Fibroblast of the conjunctiva (primary cell): ENCODE measurements around the gene SLC19A2.
"Not testable (repeated sequence)": the region's sequence is repeated elsewhere in the genome, so short reads cannot be mapped to it uniquely, and the experiment has no call there.

Experiments used
- DNase-seq: peaks from one replicate; pipeline ENCODE4 v3.0.0-alpha.2; 2010; ENCODE audit warnings: low read depth

SLC19A2 gene

DNA sequence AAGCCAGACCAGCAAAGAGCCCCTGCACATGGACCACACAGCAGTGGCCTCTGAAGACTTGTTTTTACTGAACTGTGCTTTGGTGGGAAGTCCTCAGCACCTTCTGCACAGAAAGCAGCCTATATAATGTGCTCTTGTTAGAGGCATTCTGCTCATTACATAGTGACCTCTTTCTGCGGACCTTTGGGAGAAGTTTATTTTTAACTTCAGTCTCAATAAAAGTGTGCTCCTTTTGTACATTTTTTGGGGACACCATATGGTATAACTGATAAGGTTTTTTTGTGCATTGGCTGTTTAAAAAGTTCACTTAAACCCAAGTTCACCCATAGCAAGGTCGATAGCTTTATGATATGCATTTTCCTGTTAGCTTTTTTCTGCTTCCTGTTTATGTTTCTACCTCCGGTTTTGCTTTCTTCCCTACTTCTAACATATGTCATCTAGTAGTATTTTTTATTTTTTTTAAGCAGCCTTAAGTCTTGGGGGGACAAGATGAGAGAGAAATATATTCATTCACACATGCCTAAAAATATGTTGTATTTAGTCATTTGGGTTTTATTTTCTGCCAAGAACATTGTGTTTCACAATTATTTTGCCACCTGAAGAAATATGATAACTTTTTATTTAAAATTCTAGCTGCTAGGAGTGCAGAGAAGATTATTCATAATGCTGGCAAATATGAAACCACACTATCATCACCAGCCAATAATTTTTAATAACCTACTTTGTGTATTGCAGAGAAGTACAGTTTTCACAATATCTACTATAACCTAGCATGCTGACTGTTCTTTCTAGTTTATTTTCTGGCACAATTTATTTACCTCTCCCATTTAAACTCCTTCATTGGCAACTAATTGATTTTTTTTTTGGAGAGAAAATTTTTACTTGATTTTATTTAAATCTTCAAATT, 22.9 kb upstream of the SLC19A2 start:
- DNase-seq = no peak

DNA sequence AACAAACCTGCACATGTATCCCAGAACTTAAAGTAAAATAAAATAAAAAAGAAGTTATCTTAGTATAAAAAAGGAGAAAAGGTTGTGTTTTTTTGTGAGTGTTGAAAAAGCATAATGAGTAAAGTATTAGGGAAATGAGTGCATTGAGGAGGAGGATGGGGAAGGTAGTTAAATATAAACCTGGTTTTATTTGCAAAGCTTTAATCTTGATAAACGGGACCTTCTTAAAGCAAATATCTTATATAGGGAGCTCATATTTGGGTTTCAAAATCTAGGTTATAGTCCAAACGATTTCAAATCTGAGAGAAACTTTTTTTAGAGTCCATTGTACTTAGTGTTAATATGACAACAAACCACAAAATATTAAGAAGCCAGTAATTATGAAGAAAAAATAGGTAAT, 21.7 kb upstream of the SLC19A2 start:
- DNase-seq = no peak

DNA sequence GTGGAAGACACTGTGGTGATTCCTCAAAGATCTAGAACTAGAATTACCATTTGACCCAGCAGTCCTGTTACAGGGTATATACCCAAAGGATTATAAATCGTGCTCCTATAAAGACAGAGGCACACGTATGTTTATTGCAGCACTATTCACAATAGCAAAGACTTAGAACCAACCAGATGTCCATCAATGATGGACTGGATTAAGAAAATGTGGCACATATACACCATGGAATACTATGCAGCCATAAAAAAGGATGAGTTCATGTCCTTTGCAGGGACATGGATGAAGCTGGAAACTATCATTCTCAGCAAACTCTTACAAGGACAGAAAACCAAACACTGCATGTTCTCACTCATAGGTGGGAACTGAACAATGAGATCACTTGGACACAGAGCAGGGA, 17.9 kb upstream of the SLC19A2 start:
- not testable (repeated sequence) for DNase-seq

DNA sequence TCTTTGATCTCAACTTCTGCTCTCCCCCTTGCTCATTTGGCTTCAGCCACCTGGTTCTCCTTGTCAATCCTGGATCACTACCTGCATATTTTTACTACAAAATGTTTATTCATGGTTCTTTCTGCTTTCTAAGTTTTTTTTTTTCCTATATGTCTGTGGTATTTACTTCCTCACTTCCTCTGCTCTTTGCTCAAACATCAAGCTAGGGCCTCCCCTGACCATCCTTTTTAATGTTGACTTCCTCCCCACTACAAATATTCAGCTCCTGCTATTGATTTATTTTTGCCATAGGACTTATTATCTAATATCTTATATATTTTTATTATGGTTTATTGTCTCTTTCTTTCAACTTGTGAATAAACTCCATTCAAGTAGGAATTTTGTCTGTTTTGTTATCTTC, 14.1 kb upstream of the SLC19A2 start:
- DNase-seq = no peak

DNA sequence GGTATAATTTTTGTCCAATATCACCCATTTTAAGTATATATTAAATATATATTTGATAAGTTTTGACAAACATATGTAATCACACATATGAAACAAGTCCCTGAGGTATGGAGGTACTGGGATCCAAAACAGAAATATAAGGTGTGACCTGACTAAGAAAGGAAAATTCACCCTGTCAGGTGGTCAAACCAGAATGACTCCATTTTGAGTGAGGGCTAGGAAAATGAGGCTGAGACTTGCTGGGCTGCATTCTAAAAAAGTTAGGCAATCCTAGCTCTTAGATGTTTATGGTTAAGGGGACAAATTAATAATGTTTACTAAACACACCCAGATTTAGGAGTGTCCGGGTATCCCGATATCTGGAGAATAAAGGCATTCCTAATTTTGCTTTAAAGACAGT, 11.6 kb upstream of the SLC19A2 start:
- DNase-seq = no peak

DNA sequence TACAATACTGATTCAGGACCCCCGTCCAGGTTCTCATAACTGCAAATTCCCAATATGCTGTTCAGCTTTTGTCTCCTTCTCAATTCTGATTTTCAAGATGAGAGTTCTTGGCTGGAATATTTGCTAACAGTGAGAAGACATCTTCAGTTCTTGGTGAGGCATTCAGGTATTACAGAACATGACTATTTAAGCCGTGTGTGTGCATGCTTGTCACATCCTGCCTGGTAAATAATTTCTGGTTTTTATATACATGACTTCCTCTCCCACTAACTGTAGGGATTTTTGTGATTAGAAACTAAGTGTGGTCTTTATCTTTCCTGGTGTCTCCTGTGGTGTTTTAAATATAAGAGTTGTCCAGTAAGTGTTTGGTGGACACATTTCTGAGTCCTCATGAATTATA, 10.2 kb upstream of the SLC19A2 start:
- no peak for DNase-seq

DNA sequence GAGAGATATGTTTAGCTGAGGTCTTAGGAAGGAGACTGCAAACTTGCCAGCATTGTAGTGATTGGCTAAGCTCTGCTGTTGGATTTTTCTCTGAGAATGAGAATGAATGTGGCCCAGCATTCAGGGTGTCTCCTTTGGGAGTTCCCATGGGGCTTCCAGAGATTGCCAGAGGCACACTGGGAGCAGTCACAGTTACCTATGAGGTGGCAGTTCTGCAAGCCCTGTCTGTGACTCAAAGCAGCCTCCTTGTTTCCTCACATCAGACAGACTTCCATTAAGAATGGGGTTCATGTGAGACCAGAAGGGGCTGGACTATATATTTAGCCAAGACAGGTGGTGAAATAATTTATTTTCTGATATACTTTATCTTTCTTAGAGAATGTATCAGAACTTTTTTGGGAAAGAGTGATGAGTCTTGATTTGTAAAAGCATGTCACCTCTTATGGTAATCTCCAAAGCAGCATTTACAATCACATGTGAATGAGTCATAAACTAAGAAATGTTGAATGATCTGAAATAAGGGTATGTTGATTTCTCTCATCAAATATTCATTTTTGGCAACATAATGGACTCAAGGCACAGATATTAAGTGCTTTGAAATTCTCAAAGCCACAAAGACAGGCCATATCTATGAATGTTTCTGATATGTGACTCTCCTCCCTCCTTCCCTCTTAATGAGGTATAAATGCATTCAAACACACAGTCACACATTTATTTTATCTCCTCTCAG, 9.5 kb upstream of the SLC19A2 start:
- no peak for DNase-seq

DNA sequence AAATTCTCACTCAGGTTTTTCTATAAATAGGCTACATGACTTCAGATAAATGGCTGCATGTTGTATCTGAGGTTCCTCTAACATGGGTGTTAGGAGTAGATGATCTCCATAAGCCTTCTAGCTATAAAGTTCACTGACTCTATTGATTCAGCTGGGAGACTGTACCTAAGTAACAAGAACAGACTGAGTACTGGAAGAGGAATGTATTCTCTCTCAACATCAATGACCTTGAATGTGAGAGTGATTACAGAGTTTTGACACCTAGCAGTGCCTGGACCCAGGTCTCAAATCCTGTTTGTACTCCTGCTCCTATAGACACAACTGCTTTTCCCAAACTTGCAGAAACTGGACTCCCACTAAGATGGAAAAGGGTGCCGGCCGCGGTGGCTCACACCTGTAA, 8.6 kb upstream of the SLC19A2 start:
- no peak for DNase-seq

DNA sequence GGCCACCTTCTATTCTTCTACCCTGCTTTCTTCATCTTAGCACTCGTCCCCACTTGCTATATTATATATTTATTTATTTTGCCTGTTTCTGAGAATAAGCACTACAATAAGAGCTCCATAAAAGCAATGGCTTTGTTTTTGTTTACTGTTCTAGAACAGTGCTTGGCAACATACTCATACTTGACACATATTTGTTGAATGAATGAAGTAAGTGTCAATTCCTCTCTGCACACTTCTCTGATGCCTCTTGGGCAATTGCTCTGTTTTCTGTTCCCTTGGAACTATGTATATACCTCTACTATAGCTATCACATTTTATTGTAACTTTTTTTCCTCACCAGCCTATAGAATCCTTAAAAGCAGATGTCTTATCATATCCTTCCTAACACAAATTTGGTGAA, 7.5 kb upstream of the SLC19A2 start:
- DNase-seq = no peak

DNA sequence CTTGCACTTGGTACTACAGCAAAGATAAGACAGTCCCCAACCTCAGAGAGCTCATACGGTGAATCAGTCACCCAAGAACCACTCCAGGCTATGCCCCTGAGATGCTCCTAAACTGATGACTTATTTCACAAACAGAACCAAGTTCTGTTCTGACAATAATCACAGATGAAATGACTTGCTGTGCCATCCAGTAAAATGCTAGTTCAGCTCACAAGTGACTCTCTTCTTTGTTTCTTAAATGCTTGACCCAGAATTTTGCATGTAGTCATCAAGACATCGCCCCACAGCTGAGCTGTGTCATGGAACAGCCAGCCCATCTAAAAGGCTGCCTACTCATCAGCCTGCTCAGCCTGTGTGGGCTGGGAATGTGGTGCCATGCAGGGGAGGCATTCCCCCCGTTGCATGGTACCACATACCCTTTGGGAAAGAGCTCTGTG, 6.1 kb upstream of the SLC19A2 start:
- DNase-seq = no peak

DNA sequence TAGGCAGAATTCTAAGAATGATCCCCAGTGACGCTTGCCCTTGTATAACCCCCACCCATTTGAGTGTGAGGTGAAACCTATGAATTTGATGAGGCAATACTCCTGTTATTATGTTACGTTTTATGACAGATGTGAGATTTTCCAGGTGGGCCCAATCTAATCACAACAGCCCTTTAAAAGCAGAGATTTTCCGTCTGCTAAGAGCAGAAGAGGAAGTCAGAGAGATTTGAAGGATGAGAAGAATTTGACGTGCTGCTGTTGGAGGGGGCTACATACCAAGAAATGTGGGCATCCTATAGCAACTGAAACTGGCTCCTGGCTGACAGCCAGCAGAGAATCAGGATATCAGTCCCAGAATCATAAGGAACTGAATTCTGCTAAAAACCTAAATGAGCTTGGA, 2.4 kb upstream of the SLC19A2 start:
- DNase-seq = no peak

DNA sequence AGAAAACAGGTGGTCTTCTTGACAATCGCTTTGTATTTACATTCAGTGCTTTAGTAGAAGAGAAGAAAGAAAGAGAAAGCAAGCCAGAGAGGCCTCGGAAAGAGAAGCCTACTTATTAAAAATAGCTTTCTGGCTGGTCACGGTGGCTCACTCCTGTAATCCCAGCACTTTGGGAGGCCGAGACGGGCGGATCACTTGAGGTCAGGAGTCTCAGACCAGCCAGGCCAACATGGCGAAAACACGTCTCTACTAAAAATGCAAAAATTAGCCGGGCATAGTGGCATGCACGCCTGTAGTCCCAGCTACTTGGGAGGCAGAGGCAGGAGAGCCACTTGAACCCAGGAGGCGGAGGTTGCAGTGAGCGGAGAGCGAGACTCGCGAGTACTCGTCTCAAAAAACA, 1.8 kb upstream of the SLC19A2 start:
- no peak for DNase-seq

DNA sequence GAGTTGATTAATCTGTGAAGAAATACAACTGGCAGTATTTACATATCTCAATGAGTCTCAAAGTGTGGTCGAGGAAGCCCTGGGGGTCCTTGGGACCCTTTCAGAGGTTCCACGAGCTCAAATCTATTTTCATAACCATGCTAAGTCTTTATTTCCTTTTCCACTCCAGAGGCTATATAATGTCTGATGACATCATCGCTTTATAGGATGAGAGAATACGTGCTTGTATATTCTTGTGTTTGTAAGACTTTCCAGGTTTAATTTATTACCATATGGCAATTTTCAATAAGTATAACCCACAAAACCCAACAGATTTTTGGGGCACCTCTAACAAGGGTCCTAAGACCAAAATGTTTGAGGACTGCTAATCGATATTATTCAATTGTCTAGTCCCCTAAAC, 1.4 kb upstream of the SLC19A2 start:
- no peak for DNase-seq

DNA sequence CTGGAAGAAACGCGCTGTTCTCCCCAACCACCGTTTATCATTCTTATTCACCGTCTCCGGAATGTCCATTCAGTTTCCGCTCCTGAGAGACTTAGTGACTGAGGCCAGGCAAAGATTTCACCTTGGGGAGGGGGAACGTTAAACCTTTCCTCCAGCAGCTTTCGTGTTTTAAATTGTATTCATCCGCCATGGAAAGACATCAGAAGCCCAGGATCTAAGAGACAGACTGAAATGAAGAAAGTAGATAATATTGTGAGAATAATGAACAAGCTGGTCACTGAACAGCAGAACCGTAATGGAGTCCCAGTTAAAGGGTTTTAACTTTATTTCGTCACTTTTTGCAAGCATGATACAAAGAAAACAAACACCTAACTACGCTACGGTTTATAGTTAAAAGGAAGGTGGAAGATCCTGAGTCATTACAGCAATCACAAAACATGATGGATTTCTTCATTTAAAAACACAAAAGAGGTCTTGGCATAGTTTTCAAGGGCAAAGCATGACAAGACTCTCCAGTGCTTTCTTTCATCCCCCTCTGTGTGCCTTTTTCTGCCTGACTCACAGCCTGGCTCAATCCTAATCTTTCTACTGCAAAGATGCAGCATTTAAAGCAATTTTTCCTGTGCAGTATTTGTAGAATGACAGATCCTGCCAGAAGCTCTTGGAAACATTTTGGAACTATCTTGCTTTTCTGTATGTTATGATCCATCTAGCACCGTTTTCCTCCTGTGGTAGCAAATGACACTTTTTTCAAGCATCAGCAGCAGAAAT, 722 bp upstream of the SLC19A2 start:
- peak; percentile 16 for DNase-seq

DNA sequence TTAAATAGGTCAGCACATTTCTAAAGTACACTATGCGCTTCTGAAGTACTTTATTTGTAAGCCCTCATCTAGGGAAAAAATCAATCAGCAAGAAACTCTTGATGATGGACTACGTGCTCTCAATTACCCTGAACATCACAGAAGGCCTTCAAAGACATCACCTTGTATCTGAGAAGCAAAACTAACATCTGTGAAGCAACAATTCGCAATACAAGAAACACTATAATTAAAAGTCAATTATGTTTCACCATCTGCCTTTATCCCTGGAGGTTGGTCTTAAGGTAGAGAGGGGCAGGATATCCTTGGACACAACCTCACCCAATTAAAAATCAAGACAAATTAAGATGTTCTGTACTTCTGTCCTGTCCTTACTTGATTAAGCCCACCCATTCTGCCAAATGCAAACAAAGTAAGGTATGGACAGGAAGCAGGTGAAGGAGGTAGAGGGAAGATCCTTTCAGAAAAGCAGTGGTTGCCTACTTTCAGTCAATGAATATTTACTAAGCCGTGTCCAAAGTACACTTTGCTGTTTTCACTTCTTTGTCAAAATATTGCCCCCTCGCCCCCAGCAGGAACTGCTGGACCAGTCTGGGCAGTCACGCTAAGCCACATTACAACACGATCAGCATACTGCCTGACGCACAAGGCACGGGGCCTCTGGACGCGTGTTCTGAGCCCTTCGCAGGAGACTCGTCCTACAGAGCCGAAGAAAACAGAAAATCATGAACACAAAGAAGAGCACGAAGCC, 887 bp downstream of the SLC19A2 start:
- DNase-seq = peak; percentile 32

DNA sequence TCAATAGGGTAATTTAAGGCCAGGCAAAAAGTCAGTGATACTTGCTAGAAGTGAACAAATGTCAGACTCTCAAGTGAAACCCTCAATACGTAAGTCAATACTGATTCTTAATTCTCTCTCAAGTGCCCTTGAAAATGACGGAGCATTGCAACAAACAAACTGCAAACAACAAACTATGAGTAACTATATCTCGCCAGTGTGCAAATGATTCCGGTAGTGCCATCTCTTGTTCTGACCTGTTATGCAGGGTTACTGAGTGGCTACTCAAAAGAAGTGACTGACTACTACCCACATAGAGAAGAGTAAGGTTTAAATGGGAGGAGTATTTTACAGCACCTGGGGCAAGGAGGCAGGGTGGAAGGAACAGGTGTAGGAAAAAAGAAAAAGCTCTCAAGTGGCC, 1.6 kb downstream of the SLC19A2 start:
- no peak for DNase-seq

DNA sequence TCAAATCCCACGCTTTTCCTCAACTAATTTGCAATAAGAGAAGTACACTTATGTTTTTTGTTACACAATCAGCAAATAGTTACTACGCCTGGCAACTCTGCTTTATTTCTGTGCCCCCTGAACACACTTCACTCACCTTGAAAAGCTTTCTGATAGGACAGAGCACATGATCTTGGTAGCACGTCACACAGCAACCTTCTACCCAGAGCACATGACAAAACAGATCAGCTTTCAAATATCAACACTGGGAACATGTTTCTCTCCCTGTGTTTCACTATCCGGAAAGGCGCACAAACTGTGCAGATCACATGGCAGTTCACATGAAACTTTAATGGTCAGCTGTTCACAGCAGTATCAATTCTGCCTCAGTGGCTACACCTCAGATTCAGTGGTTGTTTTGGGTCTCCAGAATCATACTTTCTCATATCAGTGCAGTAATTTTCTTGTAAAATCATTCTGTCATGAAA, 2.2 kb downstream of the SLC19A2 start:
- DNase-seq = peak; percentile 40

DNA sequence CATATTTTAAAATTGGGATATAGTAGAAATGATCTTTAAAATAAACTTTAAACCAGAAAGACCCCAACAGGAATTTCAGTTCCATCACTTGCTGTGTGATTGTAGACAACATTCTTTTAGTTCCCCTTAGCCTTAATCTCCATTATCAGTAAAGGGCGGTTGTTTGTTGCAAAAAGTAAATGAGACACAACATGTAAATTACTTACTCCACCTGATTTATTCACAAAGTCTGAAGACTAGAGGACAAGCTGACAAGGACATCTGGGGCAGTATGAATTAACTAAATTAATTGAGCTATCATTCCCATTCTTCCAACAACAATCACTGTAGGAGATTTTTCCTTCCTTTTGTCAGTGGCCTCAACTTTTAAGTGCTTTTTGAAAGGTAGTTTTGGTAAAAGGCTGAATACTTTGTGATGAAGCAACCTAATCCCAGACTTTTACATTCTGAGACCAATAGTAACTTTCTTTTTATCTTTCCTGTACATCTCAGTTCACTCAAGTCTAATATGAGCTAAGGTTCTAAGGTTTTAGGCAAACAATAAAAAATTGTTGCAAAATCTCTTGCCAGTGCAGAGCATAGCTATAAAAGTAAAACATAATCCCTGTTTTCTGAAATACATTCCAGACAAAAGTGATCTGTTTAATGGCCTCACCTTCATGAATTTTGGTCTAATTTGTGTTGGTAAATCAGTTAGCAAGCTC, 6.2 kb downstream of the SLC19A2 start:
- no peak for DNase-seq

DNA sequence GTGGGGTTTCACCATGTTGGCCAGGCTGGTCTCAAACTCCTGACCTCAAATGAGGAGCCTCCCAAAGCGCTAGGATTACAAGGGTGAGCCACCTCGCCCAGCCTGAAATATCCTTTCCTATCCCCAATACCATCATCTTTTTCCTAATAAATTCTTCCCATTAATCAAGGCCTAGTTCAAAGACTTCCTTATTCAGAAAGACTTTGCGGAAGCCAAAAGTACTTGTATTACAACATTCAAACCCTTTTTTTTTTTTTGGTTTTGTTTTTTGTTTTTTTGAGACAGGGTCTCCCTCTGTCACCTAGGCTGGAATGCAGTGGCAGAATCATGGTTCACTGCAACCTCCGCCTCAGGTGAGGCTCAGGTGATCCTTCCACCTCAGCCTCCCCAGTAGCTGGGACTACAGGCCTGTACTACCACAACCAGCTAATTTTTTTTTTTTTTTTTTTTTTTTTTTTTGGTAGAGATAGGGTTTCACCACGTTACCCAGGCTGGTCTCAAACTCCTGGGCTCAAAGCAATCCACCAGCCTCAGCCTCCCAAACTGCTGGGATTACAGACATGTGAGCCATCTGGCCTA, 7.6 kb downstream of the SLC19A2 start:
- DNase-seq = no peak

DNA sequence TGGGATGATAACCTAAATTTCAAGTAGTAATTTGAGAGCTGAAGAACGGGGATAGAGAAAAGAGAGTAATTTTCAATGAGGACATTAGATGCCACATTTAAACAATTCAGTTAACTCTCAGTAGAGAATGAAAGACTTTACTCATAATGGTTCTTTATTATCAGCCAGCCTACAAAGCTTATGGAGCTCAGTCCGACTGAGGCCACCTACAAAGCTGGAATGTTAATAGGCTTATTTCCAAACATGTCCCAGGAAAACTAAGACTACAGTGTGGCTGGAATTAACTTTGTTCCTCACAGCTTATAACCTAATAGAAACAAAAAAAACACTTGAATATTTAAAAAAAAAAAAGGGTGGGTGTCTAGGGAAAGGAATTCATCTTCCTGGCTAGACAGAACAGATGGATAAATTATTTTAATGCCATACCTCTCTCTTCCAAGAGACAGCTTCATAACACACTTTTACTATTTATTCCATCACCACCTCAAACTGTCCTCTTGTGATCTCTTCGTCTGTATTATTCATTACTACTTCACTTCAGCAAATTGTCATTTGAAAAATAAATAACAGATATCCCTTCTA, 9.8 kb downstream of the SLC19A2 start:
- no peak for DNase-seq
